A673 (cell line): ENCODE measurements around the gene TCFL5.

ENCODE experiments used
- CTCF ChIP-seq: fragments of 300-800, 200-600 bp; sonication (generic); conservative IDR thresholded peaks from 2 replicates; pipeline ENCODE4 v1.5.1; 2017; ENCODE audit warnings: low read depth, mild to moderate bottlenecking, antibody characterized with exemption, low read length, moderate library complexity, mixed read lengths
- EZH2 ChIP-seq: fragments of 200-600 bp; sonication (generic); IDR thresholded peaks from 2 replicates; pipeline ENCODE4 v1.6.1; 2017; ENCODE audit warnings: borderline replicate concordance, low read depth, mild to moderate bottlenecking, mixed read lengths, antibody characterized with exemption, low read length; ENCODE audit not compliant: poor library complexity, severe bottlenecking

GRCh38 chr20:62814709-62815065 is 46.9 kb downstream of the TCFL5 start:
- TF ChIP-seq EZH2: no peak
- TF ChIP-seq CTCF: no peak
